B cell (primary cell): Measurements from ENCODE around the gene PRDM13.

ENCODE experiments used
- EZH2 ChIP-seq: IDR thresholded peaks from 2 replicates; pipeline ENCODE4 v1.6.1; 2012; ENCODE audit warnings: borderline replicate concordance, low read depth, mild to moderate bottlenecking, moderate library complexity, low read length; ENCODE audit not compliant: insufficient read depth, poor library complexity, severe bottlenecking
- TF ChIP-seq, protein P1 (sequence below): fragments of 200-600 bp; IDR thresholded peaks from one replicate; pipeline ENCODE4 v1.8.0; 2022; ENCODE audit warnings: antibody characterized with exemption, mild to moderate bottlenecking

DNA sequence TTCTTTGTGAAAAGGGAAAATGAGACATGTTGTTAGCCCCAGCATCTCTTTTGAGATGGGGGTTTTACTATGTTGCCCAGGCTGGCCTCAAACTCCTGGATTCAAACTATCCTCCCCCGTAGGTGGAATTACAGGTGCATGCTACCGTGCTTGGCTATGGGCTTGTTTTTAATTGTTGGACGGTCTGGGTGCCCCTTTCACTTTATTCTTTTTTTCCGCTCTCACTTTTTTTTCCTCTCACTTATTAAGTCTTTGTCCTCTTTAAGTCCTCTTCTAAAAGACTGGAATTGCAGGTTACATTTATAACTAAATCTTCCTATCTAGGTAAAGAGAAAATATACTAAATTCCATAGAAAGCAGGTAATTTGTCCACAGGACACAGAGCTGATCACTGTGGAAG is 18.8 kb upstream of the PRDM13 start:
- TF ChIP-seq, protein P1, sequence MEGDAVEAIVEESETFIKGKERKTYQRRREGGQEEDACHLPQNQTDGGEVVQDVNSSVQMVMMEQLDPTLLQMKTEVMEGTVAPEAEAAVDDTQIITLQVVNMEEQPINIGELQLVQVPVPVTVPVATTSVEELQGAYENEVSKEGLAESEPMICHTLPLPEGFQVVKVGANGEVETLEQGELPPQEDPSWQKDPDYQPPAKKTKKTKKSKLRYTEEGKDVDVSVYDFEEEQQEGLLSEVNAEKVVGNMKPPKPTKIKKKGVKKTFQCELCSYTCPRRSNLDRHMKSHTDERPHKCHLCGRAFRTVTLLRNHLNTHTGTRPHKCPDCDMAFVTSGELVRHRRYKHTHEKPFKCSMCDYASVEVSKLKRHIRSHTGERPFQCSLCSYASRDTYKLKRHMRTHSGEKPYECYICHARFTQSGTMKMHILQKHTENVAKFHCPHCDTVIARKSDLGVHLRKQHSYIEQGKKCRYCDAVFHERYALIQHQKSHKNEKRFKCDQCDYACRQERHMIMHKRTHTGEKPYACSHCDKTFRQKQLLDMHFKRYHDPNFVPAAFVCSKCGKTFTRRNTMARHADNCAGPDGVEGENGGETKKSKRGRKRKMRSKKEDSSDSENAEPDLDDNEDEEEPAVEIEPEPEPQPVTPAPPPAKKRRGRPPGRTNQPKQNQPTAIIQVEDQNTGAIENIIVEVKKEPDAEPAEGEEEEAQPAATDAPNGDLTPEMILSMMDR, result no peak
- no peak for TF ChIP-seq EZH2
